GM12872 (cell line): Measurements from ENCODE around the gene GBP1.

Experiments used
- CTCF ChIP-seq: IDR thresholded peaks from 3 replicates; pipeline ENCODE4 v1.5.1; 2011; ENCODE audit warnings: low read depth, mild to moderate bottlenecking, low read length, moderate library complexity; ENCODE audit not compliant: insufficient read depth

Gene GBP1

GRCh38 chr1:89040315-89040626, 24.7 kb downstream of the GBP1 start:
- no peak for TF ChIP-seq CTCF

- no peak for TF ChIP-seq CTCF
Observed at GRCh38 chr1:89037186-89037585, 27.8 kb downstream of the GBP1 start.

- no peak for TF ChIP-seq CTCF
Observed at GRCh38 chr1:89035080-89035479, 29.9 kb downstream of the GBP1 start.

GRCh38 chr1:89025928-89026327, 39.1 kb downstream of the GBP1 start:
- no peak for TF ChIP-seq CTCF

GRCh38 chr1:89023026-89023425, 42.0 kb downstream of the GBP1 start:
- no peak for TF ChIP-seq CTCF

- no peak for TF ChIP-seq CTCF
Observed at GRCh38 chr1:89022167-89022959, 42.6 kb downstream of the GBP1 start, which contains the start of gene GBP3. TSS of gene GBP3 (minus strand) at chr1:89022866. CDS start at chr1:89020721, 2,145 bp downstream.

GRCh38 chr1:89008511-89008910, 56.5 kb downstream of the GBP1 start:
- TF ChIP-seq CTCF = no peak
